Right lung (tissue), 10 donors: ENCODE results near the gene COL6A5. TPM values are rescaled to one million over a fixed set of nuclear protein-coding genes. Genes with fewer than 3 reads are reported as not detected.
"Not testable (repeated sequence)": the region's sequence is repeated elsewhere in the genome, so short reads cannot be mapped to it uniquely, and the experiment has no call there.

Experiments used
- DNase-seq, 2 donors: peaks; one replicate each; pipeline ENCODE4 v3.0.0-alpha.2; 2013
- long read RNA-seq, 8 donors: transcript quantifications; one replicate each; lab custom pipeline, GENCODE V29; 2026
- polyA plus RNA-seq, 5 donors: library from polyadenylated mRNA; unstranded; fragments of 120-200 nt; gene quantifications; one replicate each; pipeline versions ENCODE4 v1.2.1 to v1.2.3, GENCODE V29; 2013; ENCODE audit warnings: inconsistent platforms in 1 of 5, low replicate concordance in 1 of 5; ENCODE audit not compliant: insufficient read length in 5 of 5, insufficient read depth in 1 of 5

COL6A5 gene, protein sequence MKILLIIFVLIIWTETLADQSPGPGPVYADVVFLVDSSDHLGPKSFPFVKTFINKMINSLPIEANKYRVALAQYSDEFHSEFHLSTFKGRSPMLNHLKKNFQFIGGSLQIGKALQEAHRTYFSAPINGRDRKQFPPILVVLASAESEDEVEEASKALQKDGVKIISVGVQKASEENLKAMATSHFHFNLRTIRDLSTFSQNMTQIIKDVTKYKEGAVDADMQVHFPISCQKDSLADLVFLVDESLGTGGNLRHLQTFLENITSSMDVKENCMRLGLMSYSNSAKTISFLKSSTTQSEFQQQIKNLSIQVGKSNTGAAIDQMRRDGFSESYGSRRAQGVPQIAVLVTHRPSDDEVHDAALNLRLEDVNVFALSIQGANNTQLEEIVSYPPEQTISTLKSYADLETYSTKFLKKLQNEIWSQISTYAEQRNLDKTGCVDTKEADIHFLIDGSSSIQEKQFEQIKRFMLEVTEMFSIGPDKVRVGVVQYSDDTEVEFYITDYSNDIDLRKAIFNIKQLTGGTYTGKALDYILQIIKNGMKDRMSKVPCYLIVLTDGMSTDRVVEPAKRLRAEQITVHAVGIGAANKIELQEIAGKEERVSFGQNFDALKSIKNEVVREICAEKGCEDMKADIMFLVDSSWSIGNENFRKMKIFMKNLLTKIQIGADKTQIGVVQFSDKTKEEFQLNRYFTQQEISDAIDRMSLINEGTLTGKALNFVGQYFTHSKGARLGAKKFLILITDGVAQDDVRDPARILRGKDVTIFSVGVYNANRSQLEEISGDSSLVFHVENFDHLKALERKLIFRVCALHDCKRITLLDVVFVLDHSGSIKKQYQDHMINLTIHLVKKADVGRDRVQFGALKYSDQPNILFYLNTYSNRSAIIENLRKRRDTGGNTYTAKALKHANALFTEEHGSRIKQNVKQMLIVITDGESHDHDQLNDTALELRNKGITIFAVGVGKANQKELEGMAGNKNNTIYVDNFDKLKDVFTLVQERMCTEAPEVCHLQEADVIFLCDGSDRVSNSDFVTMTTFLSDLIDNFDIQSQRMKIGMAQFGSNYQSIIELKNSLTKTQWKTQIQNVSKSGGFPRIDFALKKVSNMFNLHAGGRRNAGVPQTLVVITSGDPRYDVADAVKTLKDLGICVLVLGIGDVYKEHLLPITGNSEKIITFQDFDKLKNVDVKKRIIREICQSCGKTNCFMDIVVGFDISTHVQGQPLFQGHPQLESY (N-terminal part only)
- polyA plus RNA-seq = 1 to 10 TPM; 1.6 to 4.5 (median 3.2) TPM
- long read RNA-seq, donor 1, partial matches to known transcripts = 0 of 1 reads
- long read RNA-seq, donor 1, other reads (novel, unspliced or antisense) = 0 of 1 reads
- long read RNA-seq, donor 2 = 0 reads
- long read RNA-seq, donor 3 = 0 reads
- long read RNA-seq, donor 4 = 0 reads
- long read RNA-seq, donor 5 = 0 reads
- long read RNA-seq, donor 6, partial matches to known transcripts = 0 of 1 reads
- long read RNA-seq, donor 6, other reads (novel, unspliced or antisense) = 0 of 1 reads
- long read RNA-seq, donor 7 = 0 reads
- long read RNA-seq, donor 8 = 0 reads

DNA sequence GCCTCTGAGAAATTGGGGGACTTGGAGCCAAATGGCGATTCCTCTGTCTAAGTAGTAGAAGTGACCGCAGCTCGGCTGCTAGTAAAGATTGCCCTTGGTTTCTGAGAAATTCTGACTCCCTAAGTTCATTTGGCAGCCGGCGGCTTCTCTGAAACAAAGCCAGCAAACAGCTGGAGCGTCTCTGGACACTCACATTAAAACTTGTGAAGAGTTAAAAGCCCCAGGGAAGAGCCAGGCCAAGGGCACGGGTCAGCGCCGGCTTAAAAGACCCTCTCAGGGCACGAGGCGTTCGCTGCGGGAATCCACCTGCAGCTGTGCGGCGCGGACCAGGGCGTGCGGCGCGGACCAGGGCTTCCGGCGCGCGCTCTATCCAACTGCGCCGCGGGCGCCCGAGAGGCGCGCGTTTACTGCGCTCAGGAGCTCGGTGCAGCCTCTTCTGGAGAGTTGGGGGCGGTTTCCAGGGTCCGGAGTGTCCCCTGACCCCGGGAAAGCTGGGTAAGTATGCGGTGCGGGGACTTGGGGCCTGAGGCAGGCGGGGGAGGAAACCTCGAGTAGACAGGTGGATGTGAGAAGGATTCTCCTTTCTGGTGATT lies at the start of gene COL6A5:
Gene COL6A5 (plus strand): TSS at position 186 of the 593 bp plus-strand sequence. CDS start 27,967 bp downstream, outside the sequence.
- DNase-seq = peak; percentile 84 to 88

DNA sequence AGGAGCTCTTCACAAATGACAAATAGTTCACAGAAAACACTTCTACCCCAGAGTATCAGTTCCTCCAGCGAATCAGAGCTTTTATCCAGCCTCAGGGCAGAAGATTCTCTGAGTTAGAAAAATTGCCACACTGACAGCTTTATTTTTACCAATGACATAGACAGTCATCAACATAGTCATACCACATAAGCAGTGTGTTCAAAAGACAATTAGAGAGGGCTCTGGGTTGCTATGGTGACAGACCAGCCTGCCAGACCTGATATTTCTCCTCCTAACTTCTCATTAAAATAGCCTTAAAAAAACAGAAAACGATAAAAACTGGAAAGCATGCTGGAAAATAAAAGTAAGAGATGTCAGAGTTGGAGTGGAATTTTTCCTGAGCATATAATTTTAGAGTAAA lies 45.9 kb upstream of the COL6A5 start:
- no peak for DNase-seq

DNA sequence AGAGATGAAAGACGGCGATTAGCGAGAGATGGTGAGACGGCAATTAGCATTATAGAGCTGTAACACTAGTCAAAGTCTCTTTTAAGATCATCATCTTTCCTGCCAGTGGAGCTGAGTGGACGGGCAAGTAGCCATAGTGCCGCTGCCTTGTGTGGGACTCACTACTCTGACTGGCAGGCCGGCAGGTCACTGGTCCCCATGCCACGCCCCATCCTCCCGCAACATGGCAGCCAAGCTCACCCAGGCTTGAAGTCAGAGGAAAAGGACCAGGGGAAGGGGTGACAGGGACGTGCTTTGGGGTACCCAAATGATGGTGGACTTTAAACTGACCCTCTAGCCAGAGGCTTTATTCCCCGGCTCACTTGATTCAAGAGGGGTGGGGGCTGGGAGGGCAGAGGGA lies 44.6 kb upstream of the COL6A5 start:
- no peak for DNase-seq

DNA sequence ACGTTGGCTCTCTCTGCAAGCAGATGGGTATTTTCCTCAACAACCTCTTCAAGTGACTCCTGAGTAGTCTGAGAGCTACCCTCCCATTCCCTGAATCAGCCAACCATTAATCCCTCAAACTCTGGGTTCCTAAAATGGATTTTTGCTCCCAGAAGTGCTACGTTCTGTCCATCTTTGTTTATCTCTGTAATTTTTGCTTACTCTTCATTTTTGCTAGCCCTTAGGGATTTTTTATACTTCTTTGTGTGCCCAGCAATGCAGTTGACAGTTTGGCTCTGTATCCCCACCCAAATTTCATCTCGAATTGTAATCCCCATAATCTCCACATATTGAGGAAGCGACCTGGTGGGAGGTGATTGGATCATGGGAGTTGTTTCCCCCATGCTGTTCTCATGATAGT lies 35.4 kb upstream of the COL6A5 start:
- no peak for DNase-seq

DNA sequence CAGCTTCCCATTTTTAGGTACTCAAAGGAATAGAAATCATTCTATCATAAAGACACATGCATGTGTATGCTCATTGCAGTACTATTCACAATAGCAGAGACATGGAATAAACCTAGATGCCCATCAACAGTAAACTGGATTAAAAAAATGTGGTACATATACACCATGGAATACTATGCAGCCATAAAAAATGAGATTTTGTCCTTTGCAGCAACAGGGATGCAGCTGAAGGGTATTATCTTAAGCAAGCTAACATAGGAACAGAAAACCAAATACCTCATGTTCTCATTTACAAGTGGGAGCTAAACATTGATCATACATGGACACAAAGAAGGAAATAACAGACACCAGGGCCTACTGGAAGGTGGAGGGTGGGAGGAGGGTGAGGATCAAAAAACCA lies 33.1 kb upstream of the COL6A5 start:
- no peak for DNase-seq

DNA sequence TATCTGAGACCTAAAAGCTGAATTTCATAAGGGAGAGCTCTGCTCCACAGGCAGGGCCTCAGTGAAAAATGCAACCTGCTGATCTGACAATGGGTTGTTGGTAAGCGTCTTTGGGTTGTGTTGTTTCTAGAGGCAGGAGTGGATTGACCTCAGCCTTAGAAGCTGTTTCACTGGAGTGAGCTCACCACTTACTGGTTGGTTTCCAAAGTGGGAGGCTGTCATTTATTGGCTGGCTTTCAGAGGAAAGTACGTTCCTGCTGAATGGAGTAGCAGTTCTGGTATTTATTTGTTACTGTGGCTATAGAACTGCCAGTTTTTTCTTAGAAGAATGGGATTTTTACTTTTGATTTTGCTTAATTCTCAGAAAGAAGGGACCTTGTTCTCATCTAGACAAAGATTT lies 29.3 kb upstream of the COL6A5 start:
- peak; percentile 6 to 19 for DNase-seq

DNA sequence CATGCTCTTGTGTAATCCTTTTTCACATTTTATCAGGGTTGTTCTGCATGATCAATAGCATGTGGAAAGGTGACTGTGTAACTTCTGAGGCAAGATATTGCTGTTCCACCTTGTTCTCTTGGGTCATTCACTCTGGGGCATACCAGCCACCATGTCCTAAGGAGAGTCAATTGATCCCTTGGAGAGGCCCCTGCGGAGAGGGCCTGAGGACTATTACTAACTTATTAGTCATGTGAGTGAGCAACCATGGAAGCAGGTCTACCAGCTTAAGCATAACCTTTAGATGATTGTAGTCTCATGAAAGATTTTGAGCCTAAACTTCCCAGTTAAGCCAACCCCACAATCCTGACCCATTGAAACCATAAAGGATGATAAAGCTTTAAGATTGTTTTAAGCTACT lies 22.0 kb upstream of the COL6A5 start:
- DNase-seq = no peak

DNA sequence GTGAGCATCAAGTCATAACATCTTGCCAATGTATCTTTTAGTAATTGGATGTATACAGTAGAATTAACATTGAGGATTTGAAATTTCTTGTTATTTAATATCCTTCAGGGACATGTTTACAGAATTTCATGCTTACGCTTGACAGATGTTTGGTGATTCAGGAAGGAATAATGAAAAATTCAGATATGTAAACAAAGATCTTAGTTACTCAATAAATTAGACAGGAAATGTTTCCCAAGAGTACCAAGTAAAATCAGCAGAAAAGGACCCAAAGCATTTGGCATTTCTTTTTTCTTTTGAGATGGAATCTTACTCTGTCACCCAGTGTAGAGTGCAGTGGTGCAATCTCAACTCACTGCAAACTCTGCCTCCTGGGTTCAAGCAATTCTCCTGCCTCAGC lies 4.7 kb upstream of the COL6A5 start:
- no peak for DNase-seq

DNA sequence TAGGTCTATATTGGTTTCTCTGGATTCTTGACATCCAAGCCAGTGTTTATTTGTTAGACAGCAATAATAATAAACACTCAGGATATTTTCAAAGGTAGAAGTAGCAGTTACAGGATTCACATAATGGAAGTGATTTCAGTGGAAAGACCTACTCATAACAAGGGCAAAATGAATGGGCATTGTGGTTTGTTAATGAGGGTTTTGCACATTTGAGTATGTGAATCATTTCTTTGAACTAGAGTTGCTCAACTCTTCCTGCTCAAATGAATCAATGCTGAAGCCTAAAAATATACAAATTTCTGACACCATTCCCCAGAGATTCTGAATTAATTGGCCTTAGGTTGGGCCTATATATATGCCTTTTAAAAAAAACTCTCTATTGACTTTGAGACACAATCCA lies 4.1 kb upstream of the COL6A5 start:
- DNase-seq = no peak

DNA sequence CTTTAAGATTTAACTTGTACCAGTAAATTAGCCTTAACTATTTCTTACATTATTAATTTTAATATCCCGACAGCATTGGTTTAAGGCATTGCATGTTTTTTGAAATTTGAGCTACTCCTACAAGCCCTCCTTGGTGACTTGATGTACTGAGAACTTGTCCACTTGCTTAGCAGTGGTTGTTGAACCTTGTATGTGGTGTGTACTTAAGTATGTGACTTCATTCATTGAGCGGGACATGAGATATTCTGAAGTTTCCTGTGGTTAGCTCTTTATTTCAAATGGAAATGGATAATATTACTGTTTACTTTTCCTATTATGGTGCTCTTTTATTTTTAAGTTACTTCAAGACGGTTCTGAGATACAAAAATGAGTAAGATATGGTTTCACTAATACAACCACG lies 3.6 kb upstream of the COL6A5 start:
- DNase-seq = no peak

DNA sequence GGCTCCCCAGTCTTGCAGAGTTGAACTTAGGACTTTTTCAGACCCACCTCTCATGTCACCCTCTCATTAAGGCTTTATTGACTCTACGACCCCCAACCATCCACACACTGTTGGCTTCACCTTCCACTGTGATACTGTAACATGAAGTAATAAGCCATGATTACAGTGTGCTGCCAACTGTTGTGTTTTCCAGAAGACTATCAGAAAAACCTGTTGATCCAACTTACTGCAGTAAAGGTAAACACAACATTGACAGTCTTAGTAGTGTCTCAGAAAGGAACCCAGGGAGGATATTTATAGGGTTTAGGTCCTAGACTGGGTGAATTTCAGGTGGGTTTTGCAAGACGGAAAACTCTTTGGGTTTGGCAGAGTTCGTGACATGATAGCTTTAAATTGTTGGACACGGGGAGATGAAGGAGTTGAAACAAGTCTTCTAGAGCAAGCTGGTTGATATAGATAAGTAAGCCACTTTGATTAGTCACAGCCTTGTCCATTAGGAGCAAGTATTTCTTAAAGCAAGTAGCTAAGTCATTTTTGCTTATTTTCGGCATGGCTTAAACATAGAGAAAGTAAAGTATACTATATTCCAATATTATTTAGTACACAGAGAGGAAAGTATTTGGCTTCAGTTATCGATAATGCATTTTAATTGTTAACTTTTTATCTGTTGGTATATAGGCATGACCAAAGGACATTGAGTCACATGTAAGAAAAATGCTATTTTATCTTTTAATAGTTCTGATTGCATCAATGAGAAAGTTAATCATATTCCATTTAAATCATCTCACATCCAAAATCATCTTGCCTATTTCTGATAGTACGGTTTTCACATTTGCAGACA lies 2.4 kb upstream of the COL6A5 start:
- no peak for DNase-seq

DNA sequence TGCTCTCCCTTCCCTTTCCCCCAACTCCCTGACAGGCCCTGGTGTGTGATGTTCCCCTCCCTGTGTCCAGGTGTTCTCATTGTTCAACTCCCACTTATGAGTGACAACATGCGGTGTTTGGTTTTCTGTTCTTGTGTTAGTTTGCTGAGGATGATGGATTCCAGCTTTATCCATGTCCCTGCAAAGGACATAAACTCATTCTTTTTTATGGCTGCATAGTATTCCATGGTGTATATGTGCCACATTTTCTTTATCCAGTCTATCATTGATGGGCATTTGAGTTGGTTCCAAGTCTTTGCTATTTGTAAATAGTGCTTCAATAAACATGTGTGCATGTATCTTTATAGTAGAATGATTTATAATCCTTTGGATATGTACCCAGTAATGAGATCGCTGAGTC lies 2.8 kb downstream of the COL6A5 start:
- DNase-seq = not testable (repeated sequence)

DNA sequence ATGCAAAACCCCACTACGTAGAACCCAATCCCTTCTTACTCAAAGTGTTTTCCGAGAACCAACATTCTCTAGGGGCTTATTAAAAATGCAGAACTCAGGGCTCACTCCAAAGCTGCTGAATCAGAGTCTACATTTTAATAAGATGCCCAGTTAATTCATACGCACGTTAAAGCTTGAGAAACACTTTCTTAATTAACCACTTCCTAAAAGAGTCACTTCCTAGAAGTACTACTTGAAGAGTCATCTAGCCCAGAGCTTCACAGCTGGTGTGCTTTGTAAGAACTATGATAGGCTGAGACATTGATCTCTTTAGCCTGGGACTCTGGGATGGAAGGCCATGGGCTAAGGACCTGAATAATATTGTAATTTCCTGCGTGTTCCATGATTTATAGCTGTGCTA lies 9.0 kb downstream of the COL6A5 start:
- DNase-seq = no peak

DNA sequence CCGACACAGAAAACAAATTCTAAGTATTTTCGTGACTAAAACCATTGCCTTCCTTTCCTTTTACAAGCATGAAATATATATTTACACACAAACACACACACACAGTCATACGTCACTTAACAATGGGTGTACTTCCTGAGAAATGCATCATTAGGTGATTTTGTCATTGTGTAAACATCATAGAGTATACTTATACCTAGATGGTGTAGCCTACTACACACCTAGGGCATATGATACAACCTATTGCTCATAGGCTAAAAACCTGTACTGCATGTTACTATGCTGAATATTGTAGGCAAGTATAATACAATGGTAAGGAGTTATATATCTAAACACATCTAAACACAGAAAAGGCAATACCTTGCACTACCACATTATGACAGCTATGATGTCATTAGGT lies 28.6 kb downstream of the COL6A5 start:
- DNase-seq = no peak

DNA sequence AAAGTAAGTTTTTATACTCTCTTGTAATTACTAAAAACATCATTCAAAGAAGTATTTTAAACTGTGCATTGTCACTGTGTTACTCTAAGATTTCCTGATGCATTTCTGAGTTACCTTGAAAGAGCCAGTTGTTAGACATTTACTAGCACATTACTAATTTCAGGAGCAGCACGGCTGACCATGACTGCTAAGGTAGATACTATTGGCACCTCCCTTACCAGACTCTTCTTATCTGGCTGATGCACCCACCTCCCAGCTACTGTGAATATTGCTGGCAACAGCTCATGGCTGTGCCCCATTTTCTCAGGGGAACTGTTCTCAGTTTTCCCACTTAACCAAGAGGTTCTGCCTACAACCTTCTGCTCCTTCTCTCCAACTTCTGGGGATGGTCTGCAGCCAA lies 29.4 kb downstream of the COL6A5 start:
- DNase-seq = no peak

DNA sequence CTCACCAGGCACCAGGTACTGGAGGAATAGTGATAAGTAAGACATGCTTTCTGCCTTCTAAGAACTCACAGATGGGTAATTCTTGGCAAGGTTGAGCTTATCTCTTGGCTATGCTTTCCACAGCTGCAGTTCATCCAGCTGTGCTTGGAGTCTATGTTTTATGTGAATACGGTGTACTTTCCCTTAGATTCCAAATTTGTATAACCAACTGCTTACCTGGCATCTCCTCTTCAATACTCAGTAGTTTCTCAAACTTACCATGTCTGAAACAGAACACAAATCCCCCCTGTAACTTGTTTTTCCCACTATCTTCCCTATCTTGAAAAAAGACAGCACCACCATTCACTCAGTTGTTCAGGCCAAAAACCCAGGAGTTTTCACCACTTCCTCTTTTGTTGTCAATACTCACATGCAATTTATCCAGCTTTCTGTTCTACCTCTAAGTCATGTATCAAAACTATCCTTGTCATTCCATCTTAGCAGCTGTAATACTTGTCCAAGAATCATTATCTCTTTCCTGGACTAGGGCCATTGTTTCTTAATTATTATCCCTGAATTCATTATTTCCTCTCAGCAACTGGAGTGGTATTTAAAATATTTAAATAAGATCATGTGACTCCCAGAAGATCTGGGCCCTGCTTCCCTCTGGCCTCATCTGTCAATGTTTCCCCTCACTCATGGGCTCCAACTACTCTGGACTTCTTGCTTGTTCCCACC lies 32.6 kb downstream of the COL6A5 start:
- no peak for DNase-seq

DNA sequence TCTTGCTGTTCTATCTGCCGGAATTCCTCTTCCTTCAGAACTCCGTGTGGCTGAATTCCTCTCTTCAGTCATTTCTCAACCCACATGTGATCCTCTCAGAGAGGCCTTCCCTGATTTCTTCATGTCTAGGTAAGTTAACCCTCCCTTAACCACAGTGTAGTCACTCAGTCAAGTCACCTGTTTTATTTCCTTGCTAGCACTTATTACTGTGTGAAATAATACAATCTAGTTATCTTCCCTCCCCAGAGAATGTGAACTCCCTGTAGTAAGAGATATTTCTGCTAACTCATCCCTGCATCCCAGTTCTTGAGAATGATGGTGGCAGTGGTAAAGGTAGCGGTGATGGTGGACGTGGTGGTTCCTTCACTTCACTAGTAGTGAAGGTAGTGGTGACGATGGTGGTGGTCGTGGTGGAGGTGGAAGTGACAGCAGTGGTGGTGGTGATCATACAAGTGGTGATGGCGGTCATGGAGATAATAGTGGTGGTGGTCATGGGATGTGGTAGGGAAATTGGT lies 33.3 kb downstream of the COL6A5 start:
- DNase-seq = no peak

DNA sequence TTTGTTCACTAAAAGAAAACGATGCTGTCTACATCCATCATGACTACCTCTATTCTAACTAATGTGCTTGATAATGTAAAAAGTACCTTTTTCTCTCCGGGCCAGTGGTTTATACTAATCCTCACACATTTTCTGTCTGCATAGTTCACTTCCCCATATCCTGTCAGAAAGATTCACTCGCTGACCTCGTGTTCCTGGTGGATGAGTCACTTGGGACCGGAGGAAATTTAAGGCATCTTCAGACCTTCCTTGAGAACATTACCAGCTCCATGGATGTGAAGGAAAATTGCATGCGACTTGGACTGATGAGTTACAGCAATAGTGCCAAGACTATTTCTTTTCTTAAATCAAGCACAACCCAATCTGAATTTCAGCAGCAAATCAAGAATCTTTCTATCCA lies 33.8 kb downstream of the COL6A5 start:
- DNase-seq = no peak

DNA sequence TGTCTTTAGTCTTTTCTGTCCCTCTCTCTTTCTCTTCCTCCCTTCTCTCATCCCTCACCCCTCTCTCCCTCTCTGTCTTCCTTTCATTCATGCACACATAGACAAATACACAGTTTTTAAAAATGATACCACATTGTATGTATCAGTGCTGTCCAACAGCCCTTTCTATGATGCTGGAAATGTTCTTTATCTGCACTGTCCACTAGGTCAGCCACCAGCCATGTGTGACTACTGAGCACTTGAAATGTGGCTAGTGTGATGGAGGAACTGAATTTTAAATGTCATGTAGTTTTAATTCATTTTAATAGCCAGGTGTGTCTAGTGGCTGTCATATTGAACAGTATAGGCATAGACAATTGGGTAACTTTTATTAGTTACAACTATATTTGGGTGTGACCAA lies 34.9 kb downstream of the COL6A5 start:
- no peak for DNase-seq
